ENCODE results near the gene CKAP2L. TPM values are rescaled to one million over a fixed set of nuclear protein-coding genes. Genes with fewer than 3 reads are reported as not detected.

CKAP2L gene, protein sequence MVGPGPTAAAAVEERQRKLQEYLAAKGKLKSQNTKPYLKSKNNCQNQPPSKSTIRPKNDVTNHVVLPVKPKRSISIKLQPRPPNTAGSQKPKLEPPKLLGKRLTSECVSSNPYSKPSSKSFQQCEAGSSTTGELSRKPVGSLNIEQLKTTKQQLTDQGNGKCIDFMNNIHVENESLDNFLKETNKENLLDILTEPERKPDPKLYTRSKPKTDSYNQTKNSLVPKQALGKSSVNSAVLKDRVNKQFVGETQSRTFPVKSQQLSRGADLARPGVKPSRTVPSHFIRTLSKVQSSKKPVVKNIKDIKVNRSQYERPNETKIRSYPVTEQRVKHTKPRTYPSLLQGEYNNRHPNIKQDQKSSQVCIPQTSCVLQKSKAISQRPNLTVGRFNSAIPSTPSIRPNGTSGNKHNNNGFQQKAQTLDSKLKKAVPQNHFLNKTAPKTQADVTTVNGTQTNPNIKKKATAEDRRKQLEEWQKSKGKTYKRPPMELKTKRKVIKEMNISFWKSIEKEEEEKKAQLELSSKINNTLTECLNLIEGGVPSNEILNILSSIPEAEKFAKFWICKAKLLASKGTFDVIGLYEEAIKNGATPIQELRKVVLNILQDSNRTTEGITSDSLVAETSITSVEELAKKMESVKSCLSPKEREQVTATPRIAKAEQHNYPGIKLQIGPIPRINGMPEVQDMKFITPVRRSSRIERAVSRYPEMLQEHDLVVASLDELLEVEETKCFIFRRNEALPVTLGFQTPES
- polyA plus RNA-seq = 6.2 TPM
- long read RNA-seq, donor 1 = 0 reads
- long read RNA-seq, donor 2 = 0 reads
- long read RNA-seq, donor 3 = 0 reads
- long read RNA-seq, donor 4 = 0 reads
- long read RNA-seq, donor 5, full-length matches to known transcripts = 1 of 1 reads
- long read RNA-seq, donor 5, partial matches to known transcripts = 0 of 1 reads
- long read RNA-seq, donor 5, other reads (novel, unspliced or antisense) = 0 of 1 reads
- long read RNA-seq, donor 6, partial matches to known transcripts = 0 of 1 reads
- long read RNA-seq, donor 6, other reads (novel, unspliced or antisense) = 0 of 1 reads
- long read RNA-seq, donor 7, partial matches to known transcripts = 0 of 1 reads
- long read RNA-seq, donor 7, other reads (novel, unspliced or antisense) = 0 of 1 reads
- long read RNA-seq, donor 8, partial matches to known transcripts = 7 of 7 reads
- long read RNA-seq, donor 8, other reads (novel, unspliced or antisense) = 0 of 7 reads
- long read RNA-seq, donor 9 = 0 reads
- long read RNA-seq, donor 10 = 0 reads
- long read RNA-seq, donor 11 = 0 reads

GRCh38 chr2:112764071-112765044 lies at the start of gene CKAP2L:
CKAP2L (minus strand) TSS chr2:112764609; CDS start chr2:112764598, 11 bp downstream.
- WGBS (ENCODE audit: insufficient coverage, low lambda C conversion rate) = no CpG with 5 or more reads among the region's 79 CpGs
- DNase-seq = peak; percentile 96 to 98
- Histone ChIP-seq H3K27me3 (ENCODE audit: control insufficient read depth, insufficient read depth, low read length) (no peaks in the 10 kb centered on the region), H3K9me3 (ENCODE audit: control insufficient read depth, low read depth, low read length) (no peaks in the 10 kb centered on the region), H3K4me3 (ENCODE audit: low read length) (peak within 1 kb of the TSS; percentile 70), H3K36me3 (ENCODE audit: control insufficient read depth, insufficient read depth, low read length) (no peaks in the 10 kb centered on the region), H3K4me1 (ENCODE audit: control insufficient read depth, insufficient read depth, low read length) (peaks cover 5% of the 10 kb centered on the region), H3K27ac (ENCODE audit: low read length) (peak within 1 kb of the TSS; percentile 23)

DNA sequence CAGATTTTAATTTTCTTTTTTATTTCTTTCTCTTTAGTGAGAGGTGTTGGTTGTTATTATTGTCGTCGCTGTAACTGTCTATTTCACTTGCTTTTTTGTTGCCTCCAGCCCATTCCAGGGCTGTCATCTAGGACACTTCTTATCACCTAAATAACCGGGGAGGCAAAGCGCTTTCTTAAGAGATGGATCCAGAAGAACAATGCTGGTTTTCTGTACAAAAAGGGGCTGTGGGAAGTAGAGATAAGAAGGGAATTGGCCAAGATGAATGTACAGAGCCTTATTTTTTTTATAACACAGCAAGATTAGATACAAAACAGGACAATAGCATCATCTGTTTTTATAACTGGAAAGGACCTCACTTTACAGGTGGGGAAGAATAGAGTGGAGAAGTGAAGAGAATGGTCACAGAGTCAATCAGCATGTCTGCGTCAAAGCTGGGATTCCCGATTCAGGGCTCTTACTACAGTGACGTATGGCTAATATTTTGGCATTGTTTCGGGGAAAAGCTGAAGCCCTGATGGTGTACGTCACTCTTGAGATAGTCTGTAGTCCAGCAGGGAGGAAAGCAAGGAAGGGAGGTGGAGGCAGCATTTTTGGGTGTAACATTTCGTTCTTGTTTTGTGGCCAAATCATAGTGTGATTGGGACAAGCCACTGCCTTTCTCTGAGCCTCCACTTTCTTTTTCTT lies 49.0 kb upstream of the CKAP2L start:
- WGBS (ENCODE audit: insufficient coverage, low lambda C conversion rate) = no CpG with 5 or more reads among the region's 10 CpGs
- no peak for DNase-seq

GRCh38 chr2:112812318-112813267 lies 48.2 kb upstream of the CKAP2L start:
- WGBS (ENCODE audit: insufficient coverage, low lambda C conversion rate) = 72% methylated on average over 2 of the region's 14 CpGs
- Histone ChIP-seq H3K4me3 (ENCODE audit: low read length) (no peak overlapping the region), H3K27ac (ENCODE audit: low read length) (no peak overlapping the region), H3K27me3 (ENCODE audit: control insufficient read depth, insufficient read depth, low read length) (no peaks in the 10 kb centered on the region), H3K9me3 (ENCODE audit: control insufficient read depth, low read depth, low read length) (no peaks in the 10 kb centered on the region), H3K36me3 (ENCODE audit: control insufficient read depth, insufficient read depth, low read length) (no peaks in the 10 kb centered on the region), H3K4me1 (ENCODE audit: control insufficient read depth, insufficient read depth, low read length) (peaks cover 2% of the 10 kb centered on the region)
- no peak for DNase-seq

More for the DNA sequence above, 49.0 kb upstream of the CKAP2L start:
- no peaks in the 10 kb centered on the region for H3K9me3 ChIP-seq (ENCODE audit: control insufficient read depth, low read depth, low read length)
- peaks cover 2% of the 10 kb centered on the region for H3K4me1 ChIP-seq (ENCODE audit: control insufficient read depth, insufficient read depth, low read length)
- no peaks in the 10 kb centered on the region for H3K27me3 ChIP-seq (ENCODE audit: control insufficient read depth, insufficient read depth, low read length)
- no peak overlapping the region for H3K27ac ChIP-seq (ENCODE audit: low read length)
- H3K36me3 ChIP-seq (ENCODE audit: control insufficient read depth, insufficient read depth, low read length) = no peaks in the 10 kb centered on the region
- H3K4me3 ChIP-seq (ENCODE audit: low read length) = no peak overlapping the region

- Histone ChIP-seq H3K27me3 (ENCODE audit: control insufficient read depth, insufficient read depth, low read length) (no peaks in the 10 kb centered on the region), H3K4me3 (ENCODE audit: low read length) (no peak overlapping the region), H3K9me3 (ENCODE audit: control insufficient read depth, low read depth, low read length) (no peaks in the 10 kb centered on the region), H3K36me3 (ENCODE audit: control insufficient read depth, insufficient read depth, low read length) (no peaks in the 10 kb centered on the region), H3K27ac (ENCODE audit: low read length) (no peak overlapping the region), H3K4me1 (ENCODE audit: control insufficient read depth, insufficient read depth, low read length) (peaks cover 2% of the 10 kb centered on the region)
- peak in 1 of 2 donors; percentile 57 for DNase-seq
- no CpG with 5 or more reads among the region's 7 CpGs for WGBS (ENCODE audit: insufficient coverage, low lambda C conversion rate)
Measured at GRCh38 chr2:112811841-112812306, 47.5 kb upstream of the CKAP2L start.

- no CpG with 5 or more reads among the region's 3 CpGs for WGBS (ENCODE audit: insufficient coverage, low lambda C conversion rate)
- no peak overlapping the region for H3K27ac ChIP-seq (ENCODE audit: low read length)
Measured at GRCh38 chr2:112811276-112811831, 46.9 kb upstream of the CKAP2L start.

DNA sequence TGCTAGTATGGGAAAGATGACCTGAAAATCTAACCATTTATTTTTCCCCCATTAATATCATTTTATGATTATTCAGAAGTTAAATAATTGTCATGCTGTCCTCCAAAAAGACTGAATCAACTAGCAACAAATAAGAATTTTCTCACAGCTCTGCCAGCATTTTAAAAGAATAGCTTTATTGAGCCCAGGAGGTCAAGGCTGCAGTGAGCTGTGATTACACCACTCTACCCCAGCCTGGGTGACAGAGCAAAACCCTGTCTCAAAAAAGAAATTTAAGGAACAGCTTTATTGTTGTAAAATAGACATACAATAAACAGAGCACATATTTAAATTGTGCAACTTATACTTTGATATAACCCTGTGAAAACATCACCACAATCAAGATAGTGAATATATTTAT lies 44.7 kb upstream of the CKAP2L start:
- DNase-seq = no peak
- H3K36me3 ChIP-seq (ENCODE audit: control insufficient read depth, insufficient read depth, low read length) = no peaks in the 10 kb centered on the region
- H3K4me1 ChIP-seq (ENCODE audit: control insufficient read depth, insufficient read depth, low read length) = peaks cover 2% of the 10 kb centered on the region
- no peaks in the 10 kb centered on the region for H3K27me3 ChIP-seq (ENCODE audit: control insufficient read depth, insufficient read depth, low read length)
- no peak overlapping the region for H3K4me3 ChIP-seq (ENCODE audit: low read length)
- no peak overlapping the region for H3K27ac ChIP-seq (ENCODE audit: low read length)
- no peaks in the 10 kb centered on the region for H3K9me3 ChIP-seq (ENCODE audit: control insufficient read depth, low read depth, low read length)

More at GRCh38 chr2:112811276-112811831, 46.9 kb upstream of the CKAP2L start:
- no peak for DNase-seq
- Histone ChIP-seq H3K36me3 (ENCODE audit: control insufficient read depth, insufficient read depth, low read length) (no peaks in the 10 kb centered on the region), H3K27me3 (ENCODE audit: control insufficient read depth, insufficient read depth, low read length) (no peaks in the 10 kb centered on the region), H3K4me1 (ENCODE audit: control insufficient read depth, insufficient read depth, low read length) (peaks cover 2% of the 10 kb centered on the region), H3K4me3 (ENCODE audit: low read length) (no peak overlapping the region), H3K9me3 (ENCODE audit: control insufficient read depth, low read depth, low read length) (no peaks in the 10 kb centered on the region)

GRCh38 chr2:112807233-112807807 lies 42.9 kb upstream of the CKAP2L start:
- Histone ChIP-seq H3K27me3 (ENCODE audit: control insufficient read depth, insufficient read depth, low read length) (no peaks in the 10 kb centered on the region), H3K4me1 (ENCODE audit: control insufficient read depth, insufficient read depth, low read length) (peaks cover 2% of the 10 kb centered on the region), H3K9me3 (ENCODE audit: control insufficient read depth, low read depth, low read length) (no peaks in the 10 kb centered on the region), H3K4me3 (ENCODE audit: low read length) (no peak overlapping the region), H3K36me3 (ENCODE audit: control insufficient read depth, insufficient read depth, low read length) (no peaks in the 10 kb centered on the region), H3K27ac (ENCODE audit: low read length) (no peak overlapping the region)
- DNase-seq = no peak
- WGBS (ENCODE audit: insufficient coverage, low lambda C conversion rate) = 100% methylated on average over 2 of the region's 3 CpGs

GRCh38 chr2:112805542-112805941 lies 41.1 kb upstream of the CKAP2L start:
- H3K9me3 ChIP-seq (ENCODE audit: control insufficient read depth, low read depth, low read length) = no peaks in the 10 kb centered on the region
- H3K4me3 ChIP-seq (ENCODE audit: low read length) = no peak overlapping the region
- H3K4me1 ChIP-seq (ENCODE audit: control insufficient read depth, insufficient read depth, low read length) = no peaks in the 10 kb centered on the region
- WGBS (ENCODE audit: insufficient coverage, low lambda C conversion rate) = 82% methylated on average over 5 of the region's 11 CpGs
- H3K27me3 ChIP-seq (ENCODE audit: control insufficient read depth, insufficient read depth, low read length) = no peaks in the 10 kb centered on the region
- H3K27ac ChIP-seq (ENCODE audit: low read length) = no peak overlapping the region
- H3K36me3 ChIP-seq (ENCODE audit: control insufficient read depth, insufficient read depth, low read length) = no peaks in the 10 kb centered on the region
- DNase-seq = no peak
